GM23338 (cell line): Measurements from ENCODE around the gene NOP56. TPM values are rescaled to one million over a fixed set of nuclear protein-coding genes. Genes with fewer than 3 reads are reported as not detected.

Experiments
- ATAC-seq: fragments of 200-7000 bp; cut with Tn5 transposase; 3 replicates; pipeline ENCODE4 v1.9.1; 2020
- DNase-seq: peaks from one replicate; pipeline ENCODE4 v3.0.0-alpha.2; 2015; ENCODE audit warnings: low spot score
- H2AFZ ChIP-seq: fragments of 200-600 bp; sonication (generic); 2 replicates; pipeline ENCODE4 v1.8.0; 2016; ENCODE audit warnings: antibody characterized with exemption, mild to moderate bottlenecking, moderate library complexity
- H3F3A ChIP-seq: fragments of 200-600 bp; sonication (generic); replicated peaks from 2 replicates; pipeline ENCODE4 v1.8.0; 2017; ENCODE audit warnings: antibody characterized with exemption, mixed run types, low read depth
- H3K27ac ChIP-seq: fragments of 200-600 bp; sonication (generic); 2 replicates; pipeline ENCODE4 v1.6.1; 2016; ENCODE audit warnings: low read depth
- H3K27me3 ChIP-seq: fragments of 200-600 bp; sonication (generic); 2 replicates; pipeline ENCODE4 v1.8.0; 2016; ENCODE audit warnings: mild to moderate bottlenecking, mixed run types, moderate library complexity; ENCODE audit not compliant: insufficient read depth
- H3K36me3 ChIP-seq: fragments of 200-600 bp; sonication (generic); 2 replicates; pipeline ENCODE4 v1.8.0; 2016; ENCODE audit warnings: mild to moderate bottlenecking; ENCODE audit not compliant: insufficient read depth
- H3K4me1 ChIP-seq: fragments of 200-600 bp; sonication (generic); 2 replicates; pipeline ENCODE4 v1.8.0; 2016; ENCODE audit warnings: mild to moderate bottlenecking, moderate library complexity; ENCODE audit not compliant: insufficient read depth
- H3K4me2 ChIP-seq: fragments of 200-600 bp; sonication (generic); 2 replicates; pipeline ENCODE4 v1.7.1; 2017; ENCODE audit warnings: mixed run types
- H3K4me3 ChIP-seq: fragments of 200-600 bp; sonication (generic); 2 replicates; pipeline ENCODE4 v1.6.1; 2016; ENCODE audit warnings: mixed run types
- H3K79me2 ChIP-seq: fragments of 200-600 bp; sonication (generic); replicated peaks from 2 replicates; pipeline ENCODE4 v1.8.0; 2017; ENCODE audit warnings: mild to moderate bottlenecking; ENCODE audit not compliant: insufficient read depth
- H3K9me2 ChIP-seq: fragments of 200-600 bp; sonication (generic); 2 replicates; pipeline ENCODE4 v1.8.0; 2017; ENCODE audit not compliant: insufficient read depth
- H4K20me1 ChIP-seq: fragments of 200-600 bp; sonication (generic); replicated peaks from 2 replicates; pipeline ENCODE4 v1.8.0; 2017; ENCODE audit warnings: mild to moderate bottlenecking; ENCODE audit not compliant: insufficient read depth
- H3K27ac Mint-ChIP-seq: 2 replicates; pipeline ENCODE4 v1.8.0; 2020; ENCODE audit warnings: inconsistent platforms, mild to moderate bottlenecking, moderate library complexity, mixed read lengths
- H3K27me3 Mint-ChIP-seq: 3 replicates; pipeline ENCODE4 v1.8.0; 2022; ENCODE audit warnings: low read depth, mild to moderate bottlenecking, moderate library complexity, mixed read lengths, inconsistent platforms; ENCODE audit not compliant: insufficient read depth, poor library complexity
- H3K36me3 Mint-ChIP-seq: 3 replicates; pipeline ENCODE4 v1.8.0; 2021; ENCODE audit warnings: low read depth, mild to moderate bottlenecking, inconsistent platforms, moderate library complexity, mixed read lengths
- H3K4me1 Mint-ChIP-seq: 3 replicates; pipeline ENCODE4 v1.8.0; 2020; ENCODE audit warnings: mild to moderate bottlenecking, inconsistent platforms, mixed read lengths
- H3K4me3 Mint-ChIP-seq: 3 replicates; pipeline ENCODE4 v1.8.0; 2021; ENCODE audit warnings: moderate library complexity, mild to moderate bottlenecking, inconsistent platforms, mixed read lengths
- H3K9me3 Mint-ChIP-seq: 3 replicates; pipeline ENCODE4 v1.8.0; 2020; ENCODE audit warnings: moderate library complexity, mild to moderate bottlenecking, inconsistent platforms, mixed read lengths
- CREB1 ChIP-seq: fragments of 250-450 bp; sonication (Bioruptor Pico); IDR thresholded peaks from 2 replicates; pipeline ENCODE4 v1.5.0; 2020; ENCODE audit warnings: low read depth, mild to moderate bottlenecking, moderate library complexity
- ETS1 ChIP-seq: IDR thresholded peaks from 2 replicates; pipeline ENCODE4 v1.6.1; 2016; ENCODE audit warnings: antibody characterized with exemption
- EZH2 ChIP-seq: fragments of 200-600 bp; sonication (generic); IDR thresholded peaks from one replicate; pipeline ENCODE4 v1.8.0; 2017; ENCODE audit warnings: antibody characterized with exemption, mild to moderate bottlenecking, low read depth; ENCODE audit not compliant: unreplicated experiment
- EZH2phosphoT487 ChIP-seq: fragments of 200-600 bp; sonication (generic); IDR thresholded peaks from one replicate; pipeline ENCODE4 v1.8.1; 2018; ENCODE audit warnings: antibody characterized with exemption; ENCODE audit not compliant: unreplicated experiment
- JUNB ChIP-seq: IDR thresholded peaks from one replicate; pipeline ENCODE4 v1.6.1; 2016; ENCODE audit warnings: antibody characterized with exemption; ENCODE audit not compliant: unreplicated experiment
- NANOG ChIP-seq: IDR thresholded peaks from 2 replicates; pipeline ENCODE4 v1.6.1; 2016; ENCODE audit warnings: antibody characterized with exemption, borderline replicate concordance
- POLR2AphosphoS5 ChIP-seq: IDR thresholded peaks from 2 replicates; pipeline ENCODE4 v1.6.1; 2016; ENCODE audit warnings: antibody characterized with exemption, low read depth
- REST ChIP-seq: IDR thresholded peaks from one replicate; pipeline ENCODE4 v1.6.1; 2018; ENCODE audit warnings: antibody characterized with exemption; ENCODE audit not compliant: unreplicated experiment
- STAT1 ChIP-seq: IDR thresholded peaks from one replicate; pipeline ENCODE4 v1.6.1; 2016; ENCODE audit warnings: antibody characterized with exemption; ENCODE audit not compliant: unreplicated experiment
- ZNF114 ChIP-seq: fragments of 250-450 bp; sonication (Bioruptor Pico); IDR thresholded peaks from 2 replicates; pipeline ENCODE4 v1.5.0; 2020; ENCODE audit warnings: mild to moderate bottlenecking, moderate library complexity
- ZNF331 ChIP-seq: fragments of 250-450 bp; sonication (Bioruptor Pico); IDR thresholded peaks from 2 replicates; pipeline ENCODE4 v1.5.0; 2020; ENCODE audit warnings: low read depth, mild to moderate bottlenecking, moderate library complexity
- ZNF462 ChIP-seq: fragments of 250-450 bp; sonication (Bioruptor Pico); IDR thresholded peaks from 2 replicates; pipeline ENCODE4 v1.5.0; 2020; ENCODE audit warnings: mild to moderate bottlenecking, moderate library complexity
- polyA plus RNA-seq: library from polyadenylated mRNA; unstranded; fragments of >200 nt; fragmentation: Nextera tagmentation; extraction: Ambion mirVana; gene quantifications from 2 replicates; pipeline ENCODE4 v1.2.1, GENCODE V29; 2016
- total RNA-seq: library from RNA; depleted of rRNA; stranded (reverse); fragments of >200 nt; shearing (Covaris generic); gene quantifications from 2 replicates; pipeline ENCODE4 v1.2.3, GENCODE V29; 2014

NOP56 gene
- total and polyA plus RNA-seq, 2 experiments from 2014 or later = 447 to 576 TPM

GRCh38 chr20:2663887-2664719 is 11.7 kb downstream of the NOP56 start, which contains the start of gene IDH3B:
Gene IDH3B, minus strand, starts transcription at chr20:2664216. Its CDS starts 28 bp downstream, at chr20:2664188.
- H3K9me3 Mint-ChIP-seq = no peaks in the 10 kb centered on the region
- peak within 1 kb of the TSS; percentile 97 for H3K27ac Mint-ChIP-seq
- H3K36me3 Mint-ChIP-seq = peaks cover 45% of the 10 kb centered on the region
- H3K36me3 ChIP-seq = 0 out of 2 replicates have a peak, but pooled peaks cover 3% of the 10 kb centered on the region
- peaks cover 9% of the 10 kb centered on the region; the same call in 1 of the 2 replicates for H4K20me1 ChIP-seq
- peaks cover 4% of the 10 kb centered on the region; the same call in 1 of the 2 replicates for H3K4me1 ChIP-seq
- peak within 1 kb of the TSS; percentile 79 for H3K4me3 Mint-ChIP-seq
- H3F3A ChIP-seq = peaks cover 15% of the 10 kb centered on the region
- peaks cover 6% of the 10 kb centered on the region for H3K27me3 Mint-ChIP-seq
- H3K4me2 ChIP-seq = peak within 1 kb of the TSS; percentile 98
- H3K4me1 Mint-ChIP-seq = peaks cover 5% of the 10 kb centered on the region
- ATAC-seq (peak; percentile 90), DNase-seq (peak; percentile 96)
- no peaks in the 10 kb centered on the region; the same call in 1 of the 2 replicates for H3K9me2 ChIP-seq
- H2AFZ ChIP-seq = no peak within 1 kb of the TSS
- H3K27me3 ChIP-seq = peaks cover 8% of the 10 kb centered on the region; the same call in 1 of the 2 replicates
- H3K79me2 ChIP-seq = peaks cover 23% of the 10 kb centered on the region; the same call in 1 of the 2 replicates
- TF ChIP-seq ZNF462 (no peak), POLR2AphosphoS5 (peak; percentile 88), EZH2 (no peak), CREB1 (CRISPR knock-in tag) (peak; percentile 98), STAT1 (no peak), EZH2phosphoT487 (no peak), JUNB (no peak), ZNF114 (no peak), REST (no peak), NANOG (peak; percentile 31; the same call in 1 of the 2 replicates), ZNF331 (CRISPR knock-in tag) (no peak), ETS1 (peak; percentile 92)
- H3K27ac ChIP-seq = peak within 1 kb of the TSS; percentile 98
- peak within 1 kb of the TSS; percentile 73 for H3K4me3 ChIP-seq
